ENCODE data around the gene C1orf21.

Gene C1orf21

DNA sequence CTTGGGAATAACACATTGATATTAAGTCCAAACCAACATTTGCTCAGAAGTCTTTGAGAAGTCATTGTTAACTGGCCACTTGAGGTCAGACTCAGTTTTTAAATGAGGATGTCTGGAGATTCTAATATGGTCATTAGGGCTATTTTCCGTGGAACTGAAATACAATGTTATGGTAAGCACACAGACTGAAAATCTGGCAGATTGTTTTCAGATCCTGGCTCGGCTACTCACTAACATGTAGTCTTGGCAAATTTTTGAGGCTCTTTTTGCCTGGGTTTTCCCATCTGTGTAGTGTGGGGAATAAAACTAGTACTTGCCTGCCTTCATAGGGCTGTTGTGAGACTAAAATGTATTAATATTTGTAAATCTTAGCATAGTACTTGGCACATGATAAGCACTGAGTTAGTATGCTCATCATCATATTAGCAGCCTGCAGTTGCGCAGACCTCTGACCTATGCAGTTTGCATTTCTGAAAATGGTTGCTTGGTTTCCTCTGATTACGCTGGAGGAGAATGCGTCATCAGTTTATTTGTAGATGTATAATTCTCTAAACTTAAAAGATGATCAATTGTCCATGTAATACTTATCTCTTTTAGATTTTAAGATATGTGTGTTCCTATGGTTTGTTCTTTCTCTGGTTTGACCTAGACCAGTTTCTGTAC is 100.8 kb downstream of the C1orf21 start:
- no peak for DNase-seq (ENCODE audit: low spot score)

DNA sequence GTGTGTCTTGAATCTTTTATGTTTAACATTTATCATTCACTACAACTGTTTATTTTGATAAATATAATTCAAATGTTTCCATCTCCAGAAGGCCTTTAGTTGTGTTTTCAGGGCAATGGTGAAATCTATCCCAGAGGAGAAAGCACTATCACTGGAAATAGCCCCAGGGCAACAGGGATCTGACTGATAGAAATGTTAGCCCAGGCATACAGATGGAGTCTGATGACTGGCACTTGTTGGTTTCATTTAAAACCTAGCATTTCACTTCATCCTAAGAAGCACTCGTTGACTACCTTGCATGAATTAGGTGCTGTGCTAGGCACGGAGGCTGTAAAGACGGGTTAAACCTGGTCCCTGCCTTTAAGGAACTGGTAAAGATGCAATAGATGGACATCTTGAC is 103.1 kb downstream of the C1orf21 start:
- DNase-seq (ENCODE audit: low spot score): no peak

DNA sequence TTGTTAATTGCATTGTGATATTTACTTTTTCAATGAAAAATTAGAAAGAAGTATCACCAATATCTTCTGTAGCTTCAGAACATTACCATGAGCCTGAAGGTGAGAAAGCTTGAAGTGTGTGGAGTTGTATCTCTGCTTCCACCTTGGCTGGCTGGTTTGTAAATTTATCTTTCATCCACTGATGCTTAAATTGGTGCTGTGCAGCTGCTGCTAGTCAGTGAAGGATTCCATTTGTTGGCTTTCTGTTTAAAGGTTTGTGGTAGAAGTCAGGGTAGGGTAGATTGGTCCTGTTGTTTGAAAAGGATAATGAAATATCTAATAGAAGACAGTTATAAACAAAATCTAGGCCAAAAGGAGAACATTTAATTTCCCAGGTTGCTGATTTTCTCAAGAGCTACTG is 105.7 kb downstream of the C1orf21 start:
- no peak for DNase-seq (ENCODE audit: low spot score)

DNA sequence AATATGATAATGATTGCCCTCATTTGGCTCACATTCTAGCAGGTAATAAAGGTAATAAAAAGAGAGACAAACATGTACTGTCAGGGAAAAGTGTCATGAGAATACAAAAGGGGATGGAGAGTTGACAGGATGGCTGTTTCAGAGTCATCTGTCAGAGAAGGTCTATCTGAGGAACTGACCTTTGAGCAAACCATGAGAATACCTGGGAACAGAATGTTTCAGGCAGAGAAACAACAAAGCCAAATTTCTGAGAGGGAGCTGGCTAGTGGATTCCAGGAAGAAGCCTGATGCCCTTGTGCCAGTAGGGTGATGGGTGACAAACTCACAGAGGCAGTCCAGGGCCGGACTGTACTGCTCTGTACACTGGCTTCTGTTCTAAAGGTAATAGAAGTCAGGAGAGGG is 107.2 kb downstream of the C1orf21 start:
- DNase-seq (ENCODE audit: low spot score): no peak

DNA sequence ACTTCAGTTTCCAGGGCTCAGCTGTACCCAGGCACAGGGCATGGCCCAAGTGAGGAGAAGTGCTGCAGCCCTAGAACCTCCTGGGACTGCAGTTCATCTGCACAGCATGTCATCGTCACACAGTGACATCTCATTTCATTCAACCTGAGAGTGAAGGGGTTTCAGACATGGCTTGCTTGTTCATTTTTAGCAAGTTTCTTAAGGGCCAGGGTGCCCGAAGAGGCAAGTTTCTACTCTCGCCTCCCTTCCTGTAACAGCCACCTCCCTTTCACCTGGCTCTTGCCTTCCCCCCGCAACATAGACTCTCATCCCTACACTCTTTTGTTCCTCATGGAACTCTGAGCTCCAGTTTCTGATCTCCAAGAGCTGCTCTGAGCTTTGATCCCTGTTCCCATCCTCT is 108.1 kb downstream of the C1orf21 start:
- DNase-seq (ENCODE audit: low spot score): no peak

DNA sequence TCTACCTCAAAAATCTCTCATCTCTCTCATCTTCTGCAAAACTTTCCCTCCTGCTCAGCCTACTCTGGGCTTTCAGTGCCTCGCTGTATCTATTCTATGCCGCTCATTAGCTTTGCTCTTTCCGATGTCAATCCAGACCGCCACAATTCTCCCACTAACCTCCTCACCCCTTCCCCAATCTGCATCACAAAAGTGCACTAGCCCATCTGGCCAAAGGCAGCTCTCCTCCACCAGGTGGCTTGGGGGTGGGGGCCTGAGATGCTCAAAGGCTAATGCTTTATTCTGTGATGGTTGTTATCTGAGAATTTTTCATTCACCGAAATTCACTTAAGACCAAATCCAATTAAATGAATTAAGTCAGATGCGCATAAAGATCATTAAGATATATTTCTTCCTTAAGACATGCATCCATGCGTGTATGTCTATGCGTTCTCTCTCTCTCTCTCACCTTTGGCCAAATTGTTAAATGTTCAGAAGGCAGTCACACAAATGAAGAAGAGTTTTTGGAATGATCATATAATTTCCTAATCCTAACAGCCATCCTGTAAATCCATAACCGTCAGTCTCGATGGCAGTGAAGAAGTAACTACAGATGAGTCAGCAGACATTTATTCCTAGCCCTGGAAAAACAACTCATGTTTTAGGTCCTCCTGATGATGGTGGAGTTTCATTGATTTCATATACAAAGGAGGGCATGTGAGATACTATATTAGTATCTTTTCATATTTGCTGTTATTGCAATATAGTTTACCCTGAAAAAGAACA is 111.3 kb downstream of the C1orf21 start:
- no peak for DNase-seq (ENCODE audit: low spot score)

DNA sequence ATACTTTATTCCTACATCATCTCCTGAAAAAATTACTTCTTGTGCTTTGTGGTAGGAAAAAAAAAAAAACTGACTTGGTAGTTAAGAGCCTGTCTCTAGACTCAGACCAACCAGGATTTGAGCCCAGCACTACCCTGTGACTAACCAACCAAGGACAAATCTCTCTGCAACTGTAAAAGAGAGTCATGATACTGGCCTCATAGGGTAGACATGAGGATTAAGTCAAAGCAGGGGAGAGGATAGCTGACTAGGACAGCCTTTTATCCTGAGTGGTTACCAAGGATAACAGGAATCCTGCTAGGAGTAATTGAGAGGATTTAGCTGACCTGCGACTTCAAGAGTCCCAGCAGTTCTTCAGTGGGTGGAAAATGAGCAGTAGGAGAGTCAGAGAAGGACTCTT is 112.8 kb downstream of the C1orf21 start:
- DNase-seq (ENCODE audit: low spot score): no peak

DNA sequence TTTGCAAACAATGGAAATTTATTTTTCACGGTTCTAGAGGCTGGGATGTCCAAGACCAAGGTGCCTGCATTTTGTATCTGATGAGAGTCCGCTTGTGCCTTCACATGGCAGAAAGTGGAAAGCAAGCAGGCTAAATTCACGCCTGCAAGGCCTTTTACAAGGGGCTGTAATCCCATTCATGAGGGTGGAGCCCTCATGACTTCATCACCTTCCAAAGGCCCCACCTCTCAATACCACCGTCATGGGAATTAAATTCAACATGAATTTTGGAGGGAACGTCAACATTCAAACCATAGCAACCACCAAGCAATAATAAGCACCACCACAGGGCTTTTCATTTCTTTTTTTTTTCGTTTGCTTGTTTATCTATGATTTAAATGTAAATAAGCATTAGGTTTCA is 115.3 kb downstream of the C1orf21 start:
- no peak for DNase-seq (ENCODE audit: low spot score)

DNA sequence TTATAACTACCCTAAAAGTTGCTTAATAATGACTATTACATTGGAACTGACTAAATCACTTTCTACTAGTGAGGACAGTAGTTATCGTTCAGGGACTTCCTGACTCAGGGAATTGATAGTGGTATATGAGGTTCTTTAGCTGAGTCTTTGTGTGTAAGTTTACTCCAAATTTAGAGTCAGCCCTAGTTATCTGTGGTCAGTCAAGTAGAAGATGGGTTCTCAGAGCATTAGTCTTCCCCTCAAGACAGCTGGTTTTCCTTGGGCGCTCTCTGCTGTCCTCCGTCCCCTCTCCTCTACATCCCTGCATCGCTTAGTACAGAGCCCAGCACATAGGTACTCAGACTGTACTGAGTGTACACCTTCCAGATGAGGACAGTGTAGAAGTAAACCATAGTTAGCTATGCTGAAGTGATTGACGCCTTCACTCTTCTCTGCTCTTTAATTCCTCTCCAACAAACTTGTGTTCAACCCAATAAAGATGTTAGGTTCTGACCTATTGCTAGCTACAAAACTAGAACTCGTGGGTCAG is 116.5 kb downstream of the C1orf21 start:
- no peak for DNase-seq (ENCODE audit: low spot score)

DNA sequence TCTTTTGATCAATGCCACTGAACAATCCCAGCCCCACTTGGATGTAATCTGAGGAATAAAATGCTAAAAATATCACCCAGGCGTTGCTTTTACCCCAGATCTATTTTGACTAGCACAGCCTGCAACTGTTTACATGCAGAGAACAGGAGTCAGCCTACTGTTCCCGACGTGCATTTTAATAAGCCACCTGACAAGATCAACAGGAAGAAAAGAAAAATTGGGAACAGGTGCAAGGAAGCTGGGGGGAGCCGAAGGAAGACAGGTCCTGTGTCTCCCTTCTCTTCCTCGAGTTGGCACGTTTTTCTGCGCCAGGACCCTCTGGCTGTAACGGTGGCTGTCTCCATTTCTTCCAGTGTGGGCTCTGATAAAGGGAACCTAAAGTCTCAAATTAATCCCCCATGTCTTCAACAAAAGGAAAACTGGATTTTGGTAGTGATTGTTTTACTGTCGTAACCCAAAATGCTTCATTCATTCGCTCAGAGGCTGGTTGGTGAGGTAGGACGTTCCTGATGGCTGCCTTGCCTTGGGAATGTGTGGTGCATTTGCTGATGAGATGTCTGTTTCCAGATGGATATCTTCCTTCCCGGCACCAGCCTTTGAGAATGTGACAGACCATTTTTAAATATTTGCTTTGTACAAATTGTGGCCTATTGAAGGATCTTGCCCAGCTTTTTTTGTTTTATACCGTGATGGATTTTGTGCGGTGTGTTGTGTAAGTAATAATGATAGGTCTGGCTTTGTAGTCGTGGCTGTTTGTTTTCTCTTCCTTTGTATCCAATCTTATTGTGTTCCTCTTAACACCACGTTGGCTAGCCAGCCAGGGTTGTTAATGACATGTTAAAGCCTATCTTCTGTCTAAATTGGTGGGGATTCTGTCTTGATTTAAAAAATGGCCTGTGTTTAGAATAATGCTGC is 117.5 kb downstream of the C1orf21 start:
- no peak for DNase-seq (ENCODE audit: low spot score)

DNA sequence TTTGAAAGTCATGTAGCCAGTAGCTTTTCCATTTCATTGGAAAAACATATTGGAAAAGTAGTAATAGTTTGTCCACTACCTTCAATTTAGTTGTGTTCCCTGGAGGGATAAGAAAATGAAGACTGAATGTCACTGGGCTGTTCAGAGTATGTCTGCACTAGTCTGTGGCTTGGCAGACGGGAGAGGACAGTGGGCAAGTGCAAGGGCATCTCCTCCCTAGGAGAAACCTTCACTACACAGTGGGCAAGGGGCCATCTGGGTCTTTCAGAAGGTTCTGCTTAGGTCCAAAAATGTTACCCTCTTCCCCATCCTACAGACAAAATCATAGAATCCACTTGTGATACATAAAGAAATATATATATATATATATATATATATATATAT is 118.1 kb downstream of the C1orf21 start:
- no peak for DNase-seq (ENCODE audit: low spot score)

DNA sequence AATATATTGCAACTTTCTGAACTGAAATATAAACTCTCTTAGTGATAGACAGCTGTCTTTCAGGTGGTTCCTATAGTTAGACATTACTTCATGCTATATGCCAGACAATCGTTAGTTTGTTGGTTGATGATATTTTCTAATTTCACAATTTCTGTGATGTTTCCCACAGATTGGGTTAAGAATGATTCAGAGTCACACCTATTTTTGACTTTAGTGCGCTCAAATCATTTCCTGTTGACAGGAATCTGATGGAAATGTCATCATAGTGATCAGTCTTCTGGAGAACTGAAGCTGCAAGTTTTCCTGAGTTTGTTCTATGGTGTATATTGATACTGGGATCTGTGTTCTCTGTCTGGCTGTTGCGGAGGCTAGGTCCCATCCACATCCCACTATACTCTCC is 119.7 kb downstream of the C1orf21 start:
- DNase-seq (ENCODE audit: low spot score): no peak

DNA sequence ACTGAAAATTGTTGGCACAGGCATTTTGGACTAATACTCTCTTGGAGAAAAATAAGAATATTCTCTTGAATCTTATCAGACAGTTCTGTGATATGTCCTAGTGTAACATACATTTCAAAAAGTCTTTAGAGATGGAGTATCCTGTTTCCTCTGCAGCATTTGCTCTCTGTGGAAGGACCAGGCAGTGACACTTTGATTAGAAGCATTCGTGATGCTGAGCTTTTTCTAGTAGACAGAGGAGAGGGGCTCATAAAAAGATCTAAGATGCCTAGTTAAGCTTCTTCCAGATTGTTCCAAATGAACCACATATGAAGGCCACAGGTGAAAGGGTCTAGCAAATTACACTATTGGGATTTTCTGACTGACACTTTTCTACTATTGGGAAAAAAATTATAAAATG is 120.3 kb downstream of the C1orf21 start:
- no peak for DNase-seq (ENCODE audit: low spot score)

DNA sequence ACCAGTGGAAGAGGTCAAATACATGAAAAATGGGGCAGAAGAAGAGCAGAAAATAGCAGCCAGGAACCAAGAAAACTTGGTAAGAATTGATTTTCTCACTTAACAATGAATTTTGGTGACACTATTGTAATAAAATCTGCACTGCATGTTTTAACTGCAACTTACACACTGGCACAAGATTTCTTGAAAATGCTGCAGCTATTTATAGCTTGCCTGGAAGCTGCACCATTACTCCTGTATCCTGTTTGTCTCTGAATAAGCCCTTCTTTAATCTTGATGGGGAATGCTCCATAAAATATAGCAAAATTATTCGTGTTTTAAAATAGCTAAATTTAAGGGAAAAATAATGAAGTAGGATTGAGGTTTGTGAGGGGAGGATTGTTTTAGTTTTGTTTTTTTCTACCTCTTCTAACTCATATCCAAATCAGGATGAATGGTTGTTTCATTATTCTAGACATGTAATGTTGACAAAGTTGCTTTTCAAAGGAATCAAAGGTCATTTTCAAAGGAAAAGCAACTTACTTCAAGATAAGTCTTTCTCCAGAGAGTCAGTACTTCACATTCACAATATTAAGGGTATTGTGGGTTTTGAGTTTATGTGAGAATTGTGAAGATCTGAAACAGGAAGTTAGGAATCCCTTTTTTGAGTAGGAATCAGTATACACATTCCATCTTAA is 120.9 kb downstream of the C1orf21 start:
- DNase-seq (ENCODE audit: low spot score): no peak

DNA sequence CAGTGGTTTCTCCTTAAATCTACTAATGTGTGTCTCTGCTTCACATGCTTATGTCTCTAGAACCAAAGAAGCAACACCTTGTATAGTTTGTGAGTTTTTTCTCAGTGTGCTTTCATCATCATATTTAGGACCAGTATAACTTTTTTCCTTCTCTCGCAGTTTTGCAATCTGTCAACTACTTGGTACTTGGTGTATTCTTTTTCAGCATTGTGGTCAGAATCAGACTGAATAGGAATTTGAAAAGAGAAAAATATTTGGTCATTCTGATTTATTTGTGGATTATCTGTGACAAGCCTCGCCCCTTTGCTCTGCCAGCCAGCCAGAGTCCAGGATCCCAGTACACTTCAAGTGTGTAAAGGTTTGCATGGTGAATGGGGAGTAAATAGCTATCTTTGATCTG is 122.3 kb downstream of the C1orf21 start:
- no peak for DNase-seq (ENCODE audit: low spot score)

DNA sequence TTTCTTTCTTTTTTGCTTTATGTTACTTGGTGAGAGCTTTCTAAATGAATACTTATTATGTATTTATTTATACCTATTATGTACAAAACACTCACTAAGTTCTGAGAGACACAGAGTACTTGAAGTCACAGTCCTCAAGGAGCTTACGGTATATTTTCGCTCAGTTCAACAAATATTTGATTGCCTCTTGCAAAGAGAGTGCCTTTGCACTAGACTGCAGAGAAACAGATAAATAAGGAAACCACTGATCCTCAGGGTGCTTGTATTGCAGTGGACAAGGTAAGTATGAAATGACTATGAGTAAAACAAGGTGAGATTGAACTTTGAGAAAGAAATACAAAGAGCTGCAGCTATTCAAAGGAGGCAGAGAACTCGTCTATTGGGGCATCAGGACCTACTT is 123.3 kb downstream of the C1orf21 start:
- DNase-seq (ENCODE audit: low spot score): no peak

DNA sequence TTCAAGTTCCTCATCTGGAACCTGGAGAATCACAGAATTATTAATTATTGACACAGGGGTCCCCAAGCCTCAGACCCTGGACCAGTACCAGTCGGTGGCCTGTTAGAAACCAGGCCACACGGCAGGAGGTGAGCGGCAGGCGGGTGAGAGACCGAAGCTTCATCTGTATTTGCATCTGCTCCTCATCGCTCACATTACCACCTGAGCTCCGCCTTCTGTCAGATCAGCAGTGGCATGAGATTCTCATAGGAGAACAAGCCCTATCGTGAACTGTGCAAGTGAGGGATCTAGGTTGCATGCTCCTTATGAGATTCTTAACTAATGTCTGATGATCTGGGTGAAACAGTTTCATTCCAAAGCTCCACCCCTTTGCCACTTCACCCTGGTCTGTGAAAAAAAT is 125.9 kb downstream of the C1orf21 start:
- no peak for DNase-seq (ENCODE audit: low spot score)

DNA sequence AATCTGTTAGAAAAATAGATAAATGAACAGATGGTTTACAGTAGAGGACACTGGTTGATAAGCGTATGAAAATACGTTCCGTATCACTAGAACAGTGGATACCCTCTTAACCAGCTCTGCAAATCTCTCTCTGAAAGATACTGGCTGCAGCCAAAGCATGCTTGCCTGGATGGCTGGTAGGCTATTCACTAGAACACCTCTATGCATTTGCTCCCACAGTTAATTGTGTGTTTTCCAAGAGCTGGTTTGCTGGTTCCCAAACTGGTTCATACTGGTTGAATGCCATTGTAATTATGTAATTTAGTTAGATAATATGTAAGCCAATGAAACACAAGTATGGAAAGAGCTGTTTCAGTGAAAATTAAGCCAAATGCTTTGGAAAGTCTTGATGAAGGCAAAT is 126.6 kb downstream of the C1orf21 start:
- no peak for DNase-seq (ENCODE audit: low spot score)

DNA sequence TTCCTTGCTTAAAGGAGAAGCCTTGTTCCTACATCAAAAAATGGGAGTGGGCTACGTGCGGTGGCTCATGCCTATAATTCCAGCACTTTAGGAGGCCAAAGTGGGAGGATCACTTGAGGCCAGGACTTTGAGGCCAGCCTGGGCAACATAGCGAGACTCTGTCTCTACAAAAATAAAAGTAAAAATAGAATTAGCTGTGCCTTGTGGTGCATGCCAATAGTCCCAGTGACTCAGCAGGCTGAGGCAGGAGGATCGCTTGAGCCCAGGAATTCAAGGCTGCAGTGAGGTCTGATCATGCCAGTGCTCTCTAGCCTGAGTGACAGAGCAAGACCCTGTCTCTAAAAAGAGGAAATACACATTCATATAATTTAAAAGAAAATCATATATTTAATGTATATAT is 127.1 kb downstream of the C1orf21 start:
- DNase-seq (ENCODE audit: low spot score): no peak

DNA sequence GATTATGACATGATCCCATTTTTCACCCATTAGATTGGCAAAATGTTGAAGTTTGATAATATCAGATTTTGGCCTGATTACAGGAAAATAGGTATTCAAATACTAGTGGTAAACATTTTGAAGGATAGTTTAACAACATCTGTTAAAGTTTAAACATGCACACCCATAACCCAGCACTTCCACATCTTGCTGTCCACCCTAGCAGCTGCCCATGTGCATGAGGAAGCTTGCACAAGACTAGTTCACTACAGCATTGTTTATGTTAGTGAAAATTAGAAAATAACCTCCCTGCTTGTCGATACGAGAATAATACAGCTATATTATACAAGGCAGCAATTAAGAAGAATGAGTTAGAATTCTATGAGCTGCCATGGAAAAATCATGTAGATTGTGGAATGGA is 127.6 kb downstream of the C1orf21 start:
- DNase-seq (ENCODE audit: low spot score): no peak

DNA sequence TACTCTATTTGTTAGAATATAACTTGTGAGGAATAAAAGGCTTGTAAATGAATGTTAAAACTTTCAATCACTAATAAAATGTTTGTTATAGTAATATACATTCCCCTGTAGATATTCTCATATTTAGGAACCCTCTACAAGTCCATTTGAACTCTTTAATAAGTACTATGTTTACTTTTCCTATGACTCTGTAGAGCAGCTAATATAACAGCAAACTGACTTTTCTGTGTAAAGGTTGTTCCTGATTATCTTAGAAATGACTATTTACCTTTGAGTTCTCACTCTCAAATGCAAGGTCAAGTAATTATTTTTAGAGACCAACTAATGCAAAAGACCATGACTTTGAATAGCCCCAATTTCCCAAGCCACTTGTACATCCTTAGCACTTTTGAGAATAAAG is 130.3 kb downstream of the C1orf21 start:
- no peak for DNase-seq (ENCODE audit: low spot score)

DNA sequence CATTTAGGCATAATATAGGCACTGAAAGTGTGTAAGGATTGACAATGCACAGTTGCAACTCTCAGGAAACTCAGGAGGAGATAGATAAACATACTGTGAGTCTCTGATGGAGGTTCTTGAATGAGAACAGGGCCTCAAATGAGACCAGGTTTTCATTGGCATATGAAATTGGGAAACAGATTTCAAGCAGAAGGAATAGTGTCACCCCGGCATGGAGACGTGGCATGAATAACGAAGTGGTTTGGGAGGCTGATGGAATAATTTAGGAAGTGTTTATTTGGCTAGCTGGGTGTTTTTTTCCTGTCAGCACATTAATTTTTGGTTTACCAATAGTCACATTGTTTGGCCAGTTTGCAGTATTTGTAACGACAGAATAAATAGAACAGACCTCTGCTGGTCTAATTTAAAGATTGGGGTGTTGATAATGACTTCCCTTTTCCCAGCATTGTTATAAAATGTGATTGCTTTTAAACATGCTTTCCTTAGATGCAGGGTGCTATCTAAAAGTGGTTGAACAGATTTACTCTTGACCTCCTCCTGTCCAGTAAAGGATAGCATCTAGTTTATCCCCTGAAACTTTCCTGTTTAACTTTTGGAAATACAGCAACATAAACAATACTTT is 132.0 kb downstream of the C1orf21 start:
- no peak for DNase-seq (ENCODE audit: low spot score)

All from NAMALWA (cell line).